ENCODE results near the gene GIMAP8.

DNA sequence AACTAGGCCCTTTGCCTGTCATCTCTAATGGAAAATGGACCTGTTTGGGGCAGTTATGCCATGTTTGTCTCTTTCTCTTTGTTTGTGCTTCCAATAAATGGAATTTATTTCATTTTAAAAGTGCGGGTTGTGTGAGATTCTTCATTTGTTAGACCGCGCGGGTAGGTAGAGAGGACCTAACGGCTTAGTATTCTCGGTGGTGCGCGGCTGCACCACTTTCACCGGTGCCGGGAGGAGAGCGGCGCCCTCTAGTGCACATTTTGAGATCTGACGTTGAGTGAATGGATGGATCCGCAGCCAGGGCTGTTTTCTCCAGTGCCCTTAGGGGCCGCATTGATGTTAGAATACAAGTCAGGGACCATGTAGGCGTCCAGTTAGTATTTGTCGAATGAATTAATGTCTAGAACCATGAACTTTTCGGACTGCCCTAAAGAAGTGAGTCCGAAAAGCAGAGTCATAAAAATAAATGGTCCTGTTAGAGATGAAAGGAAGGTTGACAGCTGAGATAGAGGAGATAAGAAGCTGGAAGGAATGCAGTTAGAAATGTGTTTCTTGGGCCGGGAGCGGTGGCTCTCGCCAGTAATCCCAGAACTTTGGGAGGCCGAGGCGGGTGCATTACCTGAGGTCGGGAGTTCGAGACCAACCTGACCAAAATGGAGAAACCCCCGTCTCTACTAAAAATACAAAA, 29.3 kb upstream of the GIMAP8 start:
- TF ChIP-seq POLR2AphosphoS5 (IDR thresholded peaks at IDR 0.05) = no peak
- TF ChIP-seq, protein P1, sequence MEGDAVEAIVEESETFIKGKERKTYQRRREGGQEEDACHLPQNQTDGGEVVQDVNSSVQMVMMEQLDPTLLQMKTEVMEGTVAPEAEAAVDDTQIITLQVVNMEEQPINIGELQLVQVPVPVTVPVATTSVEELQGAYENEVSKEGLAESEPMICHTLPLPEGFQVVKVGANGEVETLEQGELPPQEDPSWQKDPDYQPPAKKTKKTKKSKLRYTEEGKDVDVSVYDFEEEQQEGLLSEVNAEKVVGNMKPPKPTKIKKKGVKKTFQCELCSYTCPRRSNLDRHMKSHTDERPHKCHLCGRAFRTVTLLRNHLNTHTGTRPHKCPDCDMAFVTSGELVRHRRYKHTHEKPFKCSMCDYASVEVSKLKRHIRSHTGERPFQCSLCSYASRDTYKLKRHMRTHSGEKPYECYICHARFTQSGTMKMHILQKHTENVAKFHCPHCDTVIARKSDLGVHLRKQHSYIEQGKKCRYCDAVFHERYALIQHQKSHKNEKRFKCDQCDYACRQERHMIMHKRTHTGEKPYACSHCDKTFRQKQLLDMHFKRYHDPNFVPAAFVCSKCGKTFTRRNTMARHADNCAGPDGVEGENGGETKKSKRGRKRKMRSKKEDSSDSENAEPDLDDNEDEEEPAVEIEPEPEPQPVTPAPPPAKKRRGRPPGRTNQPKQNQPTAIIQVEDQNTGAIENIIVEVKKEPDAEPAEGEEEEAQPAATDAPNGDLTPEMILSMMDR (IDR thresholded peaks at IDR 0.05) = peak; percentile 56 to 81 (median 80)
